Dedifferentiated amniotic fluid mesenchymal stem cell (primary cell): ENCODE data around the gene TOR4A.

ENCODE experiments used
- DNase-seq: peaks from one replicate; pipeline ENCODE4 v3.0.0-alpha.2; 2016; ENCODE audit errors: extremely low spot score

TOR4A gene

GRCh38 chr9:137294681-137295237 is 17.2 kb downstream of the TOR4A start:
- DNase-seq, result no peak

GRCh38 chr9:137295238-137295811 is 17.8 kb downstream of the TOR4A start:
- DNase-seq, result no peak

- DNase-seq, result no peak
These were observed 18.5 kb downstream of the TOR4A start for GRCh38 chr9:137295849-137296669.

GRCh38 chr9:137296670-137297664 is 19.4 kb downstream of the TOR4A start:
- no peak for DNase-seq

- no peak for DNase-seq
These were observed 20.4 kb downstream of the TOR4A start for GRCh38 chr9:137297966-137298365.

- DNase-seq, result no peak
These were observed 21.1 kb downstream of the TOR4A start for GRCh38 chr9:137298401-137299202.

GRCh38 chr9:137299203-137299565 is 21.7 kb downstream of the TOR4A start:
- no peak for DNase-seq

GRCh38 chr9:137299938-137300337 is 22.4 kb downstream of the TOR4A start:
- DNase-seq, result no peak

- DNase-seq, result no peak
These were observed 23.1 kb downstream of the TOR4A start for GRCh38 chr9:137300567-137301080.

- no peak for DNase-seq
These were observed 23.8 kb downstream of the TOR4A start for GRCh38 chr9:137301081-137301947.

- DNase-seq, result no peak
These were observed 24.6 kb downstream of the TOR4A start, which contains the start of gene NRARP for GRCh38 chr9:137302118-137302448. Gene NRARP (minus strand): TSS chr9:137302271. CDS start chr9:137301928, 343 bp downstream.

- no peak for DNase-seq
These were observed 25.1 kb downstream of the TOR4A start for GRCh38 chr9:137302449-137303150.

GRCh38 chr9:137303151-137303892 is 25.8 kb downstream of the TOR4A start:
- DNase-seq, result no peak

GRCh38 chr9:137303893-137304382 is 26.4 kb downstream of the TOR4A start:
- DNase-seq, result no peak

GRCh38 chr9:137304383-137305059 is 27.0 kb downstream of the TOR4A start:
- no peak for DNase-seq

GRCh38 chr9:137305060-137305797 is 27.7 kb downstream of the TOR4A start:
- DNase-seq, result no peak

GRCh38 chr9:137305798-137306065 is 28.2 kb downstream of the TOR4A start:
- no peak for DNase-seq
